ENCODE measurements around the gene TOM1L2.

DNA sequence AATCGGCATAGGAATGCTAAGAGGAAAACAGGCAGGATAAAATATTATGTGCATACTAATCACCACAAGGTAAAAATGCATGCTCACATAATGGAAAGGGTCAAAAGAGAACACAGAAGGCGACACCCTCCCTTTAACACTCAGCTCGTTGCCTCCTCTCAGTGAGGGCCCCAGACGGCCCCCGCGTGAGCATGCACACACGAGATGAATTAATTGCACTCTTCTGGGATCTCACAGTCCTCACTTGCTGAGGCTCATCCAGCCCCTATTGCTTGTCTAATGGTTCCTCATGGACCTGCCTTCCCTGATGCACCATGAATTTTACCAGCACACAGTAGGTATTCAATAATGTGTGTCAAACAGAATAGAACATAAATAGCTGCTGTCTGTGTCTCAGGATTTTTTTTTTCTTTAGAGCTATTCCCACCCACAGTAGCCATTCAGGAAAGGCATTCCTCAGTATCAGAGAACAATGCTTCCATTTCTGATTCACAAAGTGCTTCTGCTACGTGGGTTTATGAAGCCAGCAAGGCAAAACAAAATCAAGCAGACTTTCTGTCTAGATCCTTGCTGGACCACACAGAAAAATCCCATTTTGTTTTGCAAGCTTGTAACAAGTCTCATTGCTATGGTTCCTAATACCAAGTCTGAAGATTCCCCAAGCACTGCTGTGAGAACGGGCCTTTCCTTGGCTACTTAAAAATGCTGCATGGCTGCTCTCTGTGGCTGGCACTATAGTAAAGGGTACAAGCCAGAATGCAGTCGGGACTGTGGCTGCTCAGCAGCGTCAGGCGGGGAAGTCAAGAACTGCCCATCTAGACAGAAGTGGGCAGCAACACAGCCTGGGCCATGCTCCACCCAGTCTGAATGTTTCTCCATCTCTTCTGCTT is 43.6 kb downstream of the TOM1L2 start:
- TF ChIP-seq, protein P1, sequence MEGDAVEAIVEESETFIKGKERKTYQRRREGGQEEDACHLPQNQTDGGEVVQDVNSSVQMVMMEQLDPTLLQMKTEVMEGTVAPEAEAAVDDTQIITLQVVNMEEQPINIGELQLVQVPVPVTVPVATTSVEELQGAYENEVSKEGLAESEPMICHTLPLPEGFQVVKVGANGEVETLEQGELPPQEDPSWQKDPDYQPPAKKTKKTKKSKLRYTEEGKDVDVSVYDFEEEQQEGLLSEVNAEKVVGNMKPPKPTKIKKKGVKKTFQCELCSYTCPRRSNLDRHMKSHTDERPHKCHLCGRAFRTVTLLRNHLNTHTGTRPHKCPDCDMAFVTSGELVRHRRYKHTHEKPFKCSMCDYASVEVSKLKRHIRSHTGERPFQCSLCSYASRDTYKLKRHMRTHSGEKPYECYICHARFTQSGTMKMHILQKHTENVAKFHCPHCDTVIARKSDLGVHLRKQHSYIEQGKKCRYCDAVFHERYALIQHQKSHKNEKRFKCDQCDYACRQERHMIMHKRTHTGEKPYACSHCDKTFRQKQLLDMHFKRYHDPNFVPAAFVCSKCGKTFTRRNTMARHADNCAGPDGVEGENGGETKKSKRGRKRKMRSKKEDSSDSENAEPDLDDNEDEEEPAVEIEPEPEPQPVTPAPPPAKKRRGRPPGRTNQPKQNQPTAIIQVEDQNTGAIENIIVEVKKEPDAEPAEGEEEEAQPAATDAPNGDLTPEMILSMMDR (IDR thresholded peaks at IDR 0.05) = no peak
- TF ChIP-seq POLR2A (IDR thresholded peaks at IDR 0.05) = no peak

Measured in adrenal gland (tissue), 5 donors.